COLO668 (cell line): ENCODE measurements around the gene PAIP1.
"Not testable (repeated sequence)": the region's sequence is repeated elsewhere in the genome, so short reads cannot be mapped to it uniquely, and the experiment has no call there.

Experiments used
- DNase-seq: peaks from one replicate; lab custom pipeline; 2025; ENCODE audit not compliant: unreplicated experiment; lab: John Stamatoyannopoulos, UW

The PAIP1 gene

DNA sequence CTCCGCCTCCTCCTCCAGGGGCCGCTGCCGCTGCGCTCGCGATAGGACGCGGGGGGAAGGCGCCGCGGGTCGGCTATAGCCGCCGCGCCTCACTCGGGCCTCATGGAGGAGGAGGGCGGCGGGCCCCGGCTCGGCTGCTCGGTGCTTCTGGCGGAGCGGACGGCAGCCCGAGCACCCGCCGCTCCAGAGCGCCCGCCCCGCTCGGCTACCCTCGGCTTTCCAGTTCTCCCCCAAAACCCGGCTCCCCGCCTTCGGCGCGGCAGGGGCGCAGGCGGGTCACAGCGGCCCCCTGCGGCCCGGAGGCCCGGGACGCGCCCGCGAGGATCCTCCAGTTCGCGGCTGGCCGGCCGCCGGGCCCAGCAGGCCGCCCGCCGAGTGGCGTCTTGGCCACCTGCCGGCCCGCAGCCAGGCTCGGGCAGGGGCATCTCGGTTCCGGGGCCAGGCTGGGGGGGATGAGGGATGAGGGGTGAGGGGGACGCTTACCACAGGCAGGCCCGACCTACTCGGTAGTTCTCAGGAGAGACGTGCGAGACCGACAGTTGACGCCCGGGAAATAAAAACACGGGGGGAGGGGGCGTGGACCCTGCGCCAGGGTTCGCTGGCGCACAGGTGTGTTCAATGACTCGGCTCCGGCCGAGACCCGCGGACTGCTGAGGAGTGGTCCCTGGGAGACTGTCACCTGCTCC lies at the start of gene PAIP1:
Gene PAIP1 (minus strand): TSS at position 221 of the 686 bp plus-strand sequence. CDS start 231 bp downstream, outside the sequence.
- DNase-seq: peak; percentile 95

DNA sequence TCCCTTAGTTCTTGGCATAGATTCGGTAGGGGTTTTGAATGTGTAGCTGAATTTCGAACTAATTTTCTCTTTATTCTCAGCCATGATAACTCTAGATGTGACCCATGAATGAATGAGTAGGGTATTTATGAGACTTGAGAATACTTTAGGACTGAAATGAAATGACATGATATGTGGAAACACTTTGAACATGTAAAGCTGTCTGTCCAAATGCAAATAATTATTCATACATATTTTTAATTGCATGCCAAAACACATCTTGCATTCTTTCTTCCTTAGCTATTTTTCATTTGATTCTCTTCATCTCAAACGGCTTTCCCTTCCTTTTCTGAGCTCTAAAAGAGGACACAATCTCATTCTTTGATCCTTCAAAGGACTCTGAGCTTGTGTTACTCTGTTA lies 49.5 kb upstream of the PAIP1 start:
- no peak for DNase-seq

DNA sequence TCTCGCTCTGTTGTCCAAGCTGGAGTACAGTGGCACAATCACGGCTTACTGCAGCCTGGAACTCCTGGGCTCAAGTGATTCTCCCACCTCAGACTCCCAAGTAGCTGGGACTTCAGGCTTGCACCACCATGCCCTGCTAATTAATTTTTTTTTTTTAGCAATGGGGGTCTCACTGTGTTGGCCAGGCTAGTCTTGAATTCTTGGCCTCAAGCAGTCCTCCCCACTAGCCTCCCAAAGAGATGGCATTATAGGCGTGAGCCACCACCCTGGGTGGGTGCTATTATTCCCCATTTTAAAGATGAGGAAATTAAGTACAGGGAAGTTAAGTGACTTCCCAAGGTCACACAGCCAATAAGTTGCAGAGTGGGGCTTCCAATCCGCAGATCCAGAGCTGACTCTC lies 47.8 kb upstream of the PAIP1 start:
- no peak for DNase-seq

DNA sequence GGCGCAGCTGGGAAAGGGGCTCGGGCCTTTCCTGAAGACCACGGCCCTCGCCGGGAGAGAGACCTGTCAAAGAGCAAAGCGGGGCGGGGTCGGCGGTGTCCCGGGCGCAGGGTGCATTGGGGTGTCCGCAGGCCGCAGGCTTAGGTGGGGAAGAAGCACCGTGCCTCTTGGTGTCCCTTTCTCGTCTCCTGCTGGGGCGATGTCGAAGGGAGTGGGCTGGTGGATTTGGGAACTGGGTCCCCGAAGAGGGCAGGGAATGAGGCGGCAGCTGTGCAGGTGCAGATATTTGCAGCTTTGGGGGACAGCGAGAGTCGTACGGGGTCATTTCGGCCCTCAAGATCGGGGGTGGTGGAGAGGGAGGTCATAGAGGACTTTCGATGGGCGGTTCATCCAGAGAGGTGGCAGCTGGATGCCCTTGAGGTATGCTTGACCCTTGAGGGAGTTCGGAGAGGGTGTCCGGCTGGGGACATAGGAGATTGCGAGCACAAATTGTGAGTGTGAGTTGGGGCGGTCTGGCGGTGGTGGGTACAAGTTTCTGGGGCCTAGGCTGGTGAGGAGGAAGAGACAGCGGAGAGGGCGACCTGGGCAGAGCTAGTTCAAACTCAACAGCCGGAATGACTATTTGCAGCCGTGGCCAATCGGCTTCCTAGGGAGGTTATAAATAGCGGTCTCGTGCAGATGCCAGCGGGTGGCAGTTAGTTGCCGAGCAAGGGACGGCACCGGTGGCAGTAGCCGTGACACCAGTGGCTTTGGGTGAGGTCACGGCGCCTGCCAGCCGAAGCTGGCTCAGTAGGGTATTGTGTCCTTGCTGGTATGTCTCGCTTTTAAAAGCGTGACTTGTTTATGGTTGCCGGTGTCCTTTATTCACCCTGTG lies 46.7 kb upstream of the PAIP1 start:
- DNase-seq: peak; percentile 90

DNA sequence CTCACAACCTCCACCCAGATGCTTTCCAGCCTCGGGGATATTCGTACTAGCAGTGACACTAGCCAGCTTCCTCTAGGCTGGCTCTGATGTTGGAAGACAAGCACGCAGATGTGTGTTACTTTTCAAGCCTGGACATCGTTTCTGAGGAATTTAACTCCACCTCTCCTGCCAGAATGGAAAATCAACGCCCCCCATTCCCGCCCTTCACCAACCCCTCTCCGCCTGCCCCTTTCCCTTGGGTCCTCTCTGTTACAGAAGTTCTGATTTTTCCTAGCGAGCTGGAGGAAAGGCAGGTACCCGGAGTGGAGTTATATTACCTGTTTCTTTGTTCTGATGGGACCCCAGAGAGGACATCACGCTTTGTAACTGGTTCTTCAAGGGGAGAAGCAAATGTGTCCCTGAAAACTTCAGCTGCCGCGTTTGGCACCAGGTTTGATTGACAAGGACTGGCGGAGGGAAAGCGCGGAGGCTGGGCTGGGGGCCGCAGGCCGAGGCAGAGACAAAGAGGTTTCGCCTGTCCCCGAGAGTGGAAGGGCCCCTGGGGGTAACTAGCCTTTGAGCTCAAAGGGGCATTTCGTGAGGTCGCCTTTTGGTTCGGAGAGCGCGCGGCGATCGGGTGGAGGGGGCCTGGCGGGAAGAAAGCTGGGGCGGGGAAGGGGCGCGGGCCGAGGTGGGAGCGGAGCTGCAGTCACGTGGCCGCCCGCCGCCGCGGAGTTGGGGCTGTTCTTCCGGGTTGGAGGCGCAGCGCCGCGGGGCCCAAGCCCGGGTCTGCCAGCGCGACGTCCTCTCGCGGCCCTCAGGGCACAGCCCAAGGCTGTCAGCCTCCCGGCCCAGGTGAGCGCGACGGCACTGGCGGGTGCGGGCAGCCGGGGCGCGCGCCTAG lies 45.8 kb upstream of the PAIP1 start, which contains the start of gene NNT:
Gene NNT (plus strand): TSS at position 720 of the 883 bp plus-strand sequence. CDS start 6,016 bp downstream, outside the sequence.
- peak; percentile 94 for DNase-seq

- DNase-seq: peak; percentile 9
Measured at GRCh38 chr5:43601454-43602260, 44.8 kb upstream of the PAIP1 start.

- DNase-seq: not testable (repeated sequence)
Measured at GRCh38 chr5:43598927-43599326, 42.0 kb upstream of the PAIP1 start.

DNA sequence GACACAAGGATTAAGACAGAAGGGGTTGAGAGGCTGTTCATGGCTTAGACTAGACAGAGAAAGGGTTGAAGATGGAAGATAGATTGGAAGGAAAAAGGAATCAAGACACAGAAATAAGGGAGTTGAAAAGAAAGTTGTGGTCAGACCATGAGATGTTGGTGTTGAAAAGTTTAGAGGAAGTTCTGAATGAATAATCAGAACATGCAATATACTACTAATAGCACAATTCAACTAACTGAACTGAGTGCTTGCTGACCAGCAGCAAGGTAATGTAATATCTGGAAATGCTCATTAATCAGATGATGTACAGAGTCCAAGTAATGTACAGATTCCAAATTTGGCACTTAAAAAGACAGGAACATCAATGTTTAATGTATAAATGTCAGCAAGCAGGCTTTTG lies 35.5 kb upstream of the PAIP1 start:
- DNase-seq: no peak

DNA sequence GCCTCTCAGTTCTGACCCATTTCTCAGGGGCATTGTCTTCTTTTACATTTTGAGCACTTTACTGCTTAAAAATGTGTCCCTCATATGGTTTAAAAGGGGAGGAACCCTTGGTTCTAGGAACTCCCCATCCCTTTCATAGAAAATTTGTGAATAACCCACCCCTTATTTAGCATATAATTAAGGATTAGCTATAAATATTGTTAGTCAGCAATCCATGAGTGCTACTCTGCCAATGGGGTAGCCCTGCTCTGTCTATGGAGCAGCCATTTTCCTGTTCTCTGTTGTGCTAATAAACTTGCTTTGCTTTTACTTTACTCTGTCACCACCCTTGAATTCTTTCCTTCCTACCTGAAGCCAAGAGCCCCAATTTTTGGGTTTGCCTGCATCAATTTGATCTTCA lies 33.8 kb upstream of the PAIP1 start:
- DNase-seq: no peak

- no peak for DNase-seq
Measured at GRCh38 chr5:43589310-43589709, 32.4 kb upstream of the PAIP1 start.

DNA sequence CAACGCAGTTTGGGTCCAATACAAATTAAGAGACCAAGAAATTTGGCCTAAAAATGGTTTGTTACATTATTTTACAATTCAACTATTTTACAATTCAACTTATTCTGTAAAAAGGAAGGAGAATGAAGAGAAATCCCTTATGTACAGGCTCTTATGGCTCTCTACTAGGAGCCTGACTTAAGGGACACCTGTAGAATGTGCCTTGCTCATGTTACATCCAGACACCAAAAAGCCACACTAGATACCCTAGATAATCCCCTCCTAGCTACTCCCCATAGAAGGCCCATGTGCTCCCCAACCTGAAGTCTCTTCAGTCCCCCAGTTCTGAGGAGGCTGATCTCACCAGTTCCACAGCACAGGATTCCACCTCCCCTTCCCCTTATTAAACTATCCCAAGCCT lies 32.0 kb upstream of the PAIP1 start:
- no peak for DNase-seq

DNA sequence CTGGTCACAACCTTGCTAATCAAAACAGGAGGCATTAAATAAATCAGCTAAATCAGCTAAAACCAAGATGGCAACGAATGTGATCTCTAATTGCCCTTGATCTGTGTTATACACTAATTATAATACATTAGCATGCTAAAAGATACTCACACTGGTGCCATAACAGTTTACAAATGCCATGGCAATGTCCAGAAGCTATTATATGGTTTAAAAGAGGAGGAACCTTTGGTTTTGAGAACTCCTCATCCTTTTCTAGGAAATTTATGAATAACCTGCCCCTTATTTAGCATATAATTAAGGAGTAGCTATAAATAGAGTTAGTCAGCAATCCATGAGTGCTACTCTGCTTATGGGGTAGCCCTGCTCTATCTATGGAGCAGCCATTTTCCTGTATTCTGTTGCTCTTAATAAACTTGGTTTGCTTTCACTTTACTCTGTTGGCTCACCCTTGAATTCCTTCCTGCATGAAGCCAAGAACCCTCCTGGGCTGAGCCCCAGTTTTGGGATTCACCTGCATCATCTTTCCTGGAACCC lies 27.4 kb upstream of the PAIP1 start:
- no peak for DNase-seq

DNA sequence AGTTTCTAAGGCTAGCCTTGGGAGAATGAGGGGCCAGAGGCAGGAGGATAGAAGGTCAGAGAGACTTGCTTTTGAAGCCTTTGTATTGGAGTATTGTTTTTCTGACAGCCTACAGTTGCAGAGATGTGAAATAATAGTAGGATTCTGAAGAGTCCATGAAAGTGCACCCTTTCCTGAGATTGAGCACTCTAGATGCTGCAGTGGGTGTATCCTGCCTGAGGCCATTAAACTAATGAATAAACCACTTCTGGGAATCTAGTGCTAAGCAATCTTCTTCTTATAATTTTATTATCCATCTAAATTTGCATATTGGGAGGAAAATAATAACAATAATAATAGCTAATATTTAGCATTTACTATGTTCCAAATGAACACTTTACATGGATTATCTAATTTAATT lies 26.8 kb upstream of the PAIP1 start:
- no peak for DNase-seq

- no peak for DNase-seq
Measured at GRCh38 chr5:43582082-43583005, 25.5 kb upstream of the PAIP1 start.

DNA sequence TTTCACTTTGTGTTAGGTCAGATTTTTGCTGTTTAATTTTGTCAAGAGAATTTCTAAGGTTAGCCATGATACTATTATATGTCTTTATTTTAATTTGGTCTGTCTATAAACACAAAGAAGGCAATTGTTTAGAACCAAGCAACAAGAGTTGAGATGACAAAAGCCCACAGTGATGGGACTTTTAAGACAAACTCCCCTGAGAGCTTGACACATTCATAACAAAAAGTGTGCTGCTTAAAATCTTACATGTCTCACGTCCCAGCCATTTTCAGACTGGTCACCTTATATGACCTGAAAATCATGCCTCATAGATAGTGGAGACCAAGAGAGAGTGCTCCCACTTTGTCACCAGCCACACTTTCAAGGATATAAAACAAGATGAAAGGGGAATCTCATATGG lies 24.5 kb upstream of the PAIP1 start:
- no peak for DNase-seq

DNA sequence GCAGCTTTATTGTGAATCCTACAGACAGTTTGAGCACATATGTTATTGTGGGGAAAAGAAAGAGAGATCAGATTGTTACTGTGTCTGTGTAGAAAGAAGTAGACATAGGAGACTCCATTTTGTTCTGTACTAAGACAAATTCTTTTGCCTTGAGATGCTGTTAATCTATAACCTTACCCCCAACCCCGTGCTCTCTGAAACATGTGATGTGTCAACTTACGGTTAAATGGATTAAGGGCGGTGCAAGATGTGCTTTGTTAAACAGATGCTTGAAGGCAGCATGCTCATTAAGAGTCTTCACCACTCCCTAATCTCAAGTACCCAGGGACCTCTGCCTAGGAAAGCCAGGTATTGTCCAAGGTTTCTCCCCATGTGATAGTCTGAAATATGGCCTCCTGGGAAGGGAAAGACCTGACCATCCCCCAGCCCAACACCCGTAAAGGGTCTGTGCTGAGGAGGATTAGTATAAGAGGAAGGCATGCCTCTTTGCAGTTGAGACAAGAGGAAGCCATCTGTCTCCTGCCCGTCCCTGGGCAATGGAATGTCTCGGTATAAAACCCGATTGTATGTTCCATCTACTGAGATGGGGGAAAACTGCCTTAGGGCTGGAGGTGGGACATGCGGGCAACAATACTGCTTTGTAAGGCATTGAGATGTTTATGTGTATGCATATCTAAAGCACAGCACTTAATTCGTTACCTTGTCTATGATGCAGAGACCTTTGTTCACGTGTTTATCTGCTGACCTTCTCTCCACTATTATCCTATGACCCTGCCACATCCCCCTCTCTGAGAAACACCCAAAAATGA lies 23.7 kb upstream of the PAIP1 start:
- DNase-seq: not testable (repeated sequence)

DNA sequence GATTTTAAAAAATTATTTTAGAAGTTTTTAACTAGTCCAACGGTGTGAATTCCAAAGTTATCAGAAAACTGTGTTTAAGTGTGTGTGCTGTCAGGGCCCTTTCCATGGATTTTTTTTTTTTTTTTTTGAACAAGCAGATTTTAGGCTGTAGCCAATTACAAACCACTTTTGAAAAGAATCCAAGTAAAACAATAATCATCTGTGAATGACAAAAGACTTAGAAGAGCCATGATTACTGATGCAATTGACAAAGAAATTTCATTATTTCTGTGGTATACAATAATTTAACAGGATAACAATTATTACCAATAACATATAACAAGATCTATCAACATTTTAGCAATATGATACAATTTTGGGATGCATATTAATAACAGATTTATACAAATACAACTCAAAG lies 16.2 kb upstream of the PAIP1 start:
- no peak for DNase-seq

DNA sequence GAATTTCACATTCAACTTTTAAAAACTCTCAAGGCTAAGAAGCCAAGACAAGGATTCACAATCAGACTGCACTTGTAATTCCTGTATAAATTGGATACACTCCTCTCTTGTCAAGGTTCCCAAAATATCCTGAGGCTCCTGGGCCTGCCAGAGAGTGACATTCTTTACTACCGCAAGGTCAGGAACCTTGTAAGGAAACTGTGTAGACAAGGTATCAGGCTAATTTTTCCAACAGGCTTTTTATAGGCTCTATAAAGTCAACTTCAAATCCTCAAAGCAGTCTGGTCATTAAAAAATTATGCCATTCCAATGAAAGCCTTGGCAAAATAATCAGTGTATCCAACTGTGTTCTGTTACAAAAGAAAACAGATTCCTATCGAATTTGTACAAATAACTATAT lies 15.5 kb upstream of the PAIP1 start:
- no peak for DNase-seq
